GM23248 (cell line): ENCODE results near the gene PJA1. TPM values are rescaled to one million over a fixed set of nuclear protein-coding genes. Genes with fewer than 3 reads are reported as not detected.

Experiments used
- DNase-seq: peaks from one replicate; pipeline ENCODE4 v3.0.0-alpha.2; 2015
- H2AFZ ChIP-seq: fragments of 200-600 bp; sonication (generic); 2 replicates; pipeline ENCODE4 v1.6.1; 2016; ENCODE audit warnings: antibody characterized with exemption
- H3F3A ChIP-seq: fragments of 200-600 bp; sonication (generic); 2 replicates; pipeline ENCODE4 v1.6.1; 2016; ENCODE audit warnings: mild to moderate bottlenecking, antibody characterized with exemption, mixed run types; ENCODE audit not compliant: insufficient read depth
- H3K27ac ChIP-seq: fragments of 200-600 bp; sonication (generic); 2 replicates; pipeline ENCODE4 v1.5.1; 2016; ENCODE audit warnings: mild to moderate bottlenecking
- H3K27me3 ChIP-seq: fragments of 200-600 bp; sonication (generic); replicated peaks from 2 replicates; pipeline ENCODE4 v1.6.1; 2016; ENCODE audit warnings: mild to moderate bottlenecking; ENCODE audit not compliant: insufficient read depth
- H3K36me3 ChIP-seq: fragments of 200-600 bp; sonication (generic); 2 replicates; pipeline ENCODE4 v1.6.1; 2016; ENCODE audit warnings: low read depth, mild to moderate bottlenecking
- H3K4me1 ChIP-seq: fragments of 200-600 bp; sonication (generic); 2 replicates; pipeline ENCODE4 v1.6.1; 2016; ENCODE audit warnings: mild to moderate bottlenecking; ENCODE audit not compliant: insufficient read depth
- H3K4me2 ChIP-seq: fragments of 200-600 bp; sonication (generic); one replicate; pipeline ENCODE4 v1.6.1; 2016; ENCODE audit warnings: mild to moderate bottlenecking; ENCODE audit not compliant: unreplicated experiment
- H3K4me3 ChIP-seq: fragments of 200-600 bp; sonication (generic); 2 replicates; pipeline ENCODE4 v1.5.1; 2016; ENCODE audit warnings: mild to moderate bottlenecking
- H3K79me2 ChIP-seq: fragments of 200-600 bp; sonication (generic); 2 replicates; pipeline ENCODE4 v1.6.1; 2016; ENCODE audit warnings: mild to moderate bottlenecking; ENCODE audit not compliant: insufficient read depth
- H3K9ac ChIP-seq: fragments of 200-600 bp; sonication (generic); 2 replicates; pipeline ENCODE4 v1.6.1; 2016; ENCODE audit warnings: mild to moderate bottlenecking
- H3K9me2 ChIP-seq: fragments of 200-600 bp; sonication (generic); 2 replicates; pipeline ENCODE4 v1.6.1; 2016; ENCODE audit warnings: mixed run types, mild to moderate bottlenecking, moderate library complexity; ENCODE audit not compliant: insufficient read depth
- H3K9me3 ChIP-seq: fragments of 200-600 bp; sonication (generic); one replicate; pipeline ENCODE4 v1.6.1; 2017; ENCODE audit warnings: low read depth
- H4K20me1 ChIP-seq: fragments of 200-600 bp; sonication (generic); 2 replicates; pipeline ENCODE4 v1.6.0; 2016; ENCODE audit not compliant: insufficient read depth
- EZH2 ChIP-seq: fragments of 200-600 bp; sonication (generic); IDR thresholded peaks from 2 replicates; pipeline ENCODE4 v1.6.1; 2018; ENCODE audit warnings: antibody characterized with exemption, mild to moderate bottlenecking; ENCODE audit not compliant: insufficient read depth, poor library complexity, severe bottlenecking
- EZH2phosphoT487 ChIP-seq: fragments of 200-600 bp; sonication (generic); IDR thresholded peaks from 2 replicates; pipeline ENCODE4 v1.6.1; 2018; ENCODE audit warnings: antibody characterized with exemption, moderate library complexity, mild to moderate bottlenecking, low read depth; ENCODE audit not compliant: insufficient read depth
- WGBS, 2 experiments: methylation state at CpG; one replicate each; pipeline ENCODE4 v1.1.6; 2015 to 2017; ENCODE audit warnings: low lambda C conversion rate in 2 of 2, low coverage in 1 of 2; ENCODE audit errors: missing lambda C conversion rate in 2 of 2; 5-methylcytosine and 5-hydroxymethylcytosine counted together
- in situ Hi-C: fragments of 300-500 bp; cut with MboI; formaldehyde crosslinking; loops from 2 replicates; pipeline ENCODE4 v1.15.0; 2020
- polyA plus RNA-seq: library from polyadenylated mRNA; unstranded; fragments of >200 nt; fragmentation: Nextera tagmentation; extraction: Ambion mirVana; gene quantifications from 2 replicates; pipeline ENCODE4 v1.2.1, GENCODE V29; 2016
- total RNA-seq: library from RNA; depleted of rRNA; stranded (reverse); fragments of >200 nt; shearing (Covaris generic); gene quantifications from 2 replicates; pipeline ENCODE4 v1.2.3, GENCODE V29; 2014

The PJA1 gene
- total and polyA plus RNA-seq, 2 experiments from 2014 or later = 26.6 to 32.7 TPM

- no peak overlapping the region for H2AFZ ChIP-seq
- no peak overlapping the region for H3K9ac ChIP-seq
- no peaks in the 10 kb centered on the region for H3K9me2 ChIP-seq
- H3K27me3 ChIP-seq = no peaks in the 10 kb centered on the region
- H3F3A ChIP-seq = no peaks in the 10 kb centered on the region
- in situ Hi-C loops = no loop called here
- H3K79me2 ChIP-seq = no peaks in the 10 kb centered on the region
- H3K27ac ChIP-seq = no peak overlapping the region
- no peak overlapping the region for H3K4me2 ChIP-seq
- no peak overlapping the region for H3K4me3 ChIP-seq
- no peaks in the 10 kb centered on the region for H3K9me3 ChIP-seq
- no peaks in the 10 kb centered on the region for H3K4me1 ChIP-seq
- H3K36me3 ChIP-seq = no peaks in the 10 kb centered on the region
- no peaks in the 10 kb centered on the region for H4K20me1 ChIP-seq
- no peak for TF ChIP-seq EZH2phosphoT487
- DNase-seq = no peak
- WGBS, 2 experiments = 14 to 48% methylated on average over 3 to 6 of the region's 8 CpGs
These were observed 12.1 kb downstream of the PJA1 start for GRCh38 chrX:69153060-69153730.

GRCh38 chrX:69152417-69152841 is 12.8 kb downstream of the PJA1 start:
- Histone ChIP-seq H2AFZ (no peak overlapping the region), H3K27ac (no peak overlapping the region), H3K27me3 (no peaks in the 10 kb centered on the region), H3K79me2 (no peaks in the 10 kb centered on the region), H3K36me3 (no peaks in the 10 kb centered on the region), H3K9me3 (no peaks in the 10 kb centered on the region), H3K9me2 (no peaks in the 10 kb centered on the region), H3K4me1 (no peaks in the 10 kb centered on the region), H4K20me1 (no peaks in the 10 kb centered on the region), H3K4me3 (no peak overlapping the region), H3K9ac (no peak overlapping the region), H3K4me2 (no peak overlapping the region), H3F3A (no peaks in the 10 kb centered on the region)
- peak; percentile 43 for DNase-seq
- TF ChIP-seq EZH2 (no peak), EZH2phosphoT487 (no peak)
- in situ Hi-C loops = no loop called here
- 80 to 83% methylated on average over 1 of the region's 1 CpG for WGBS, 2 experiments

GRCh38 chrX:69151866-69152284 is 13.4 kb downstream of the PJA1 start:
- H3K27ac ChIP-seq = no peak overlapping the region
- no peaks in the 10 kb centered on the region for H3K9me3 ChIP-seq
- H3K4me3 ChIP-seq = no peak overlapping the region
- H3K4me1 ChIP-seq = no peaks in the 10 kb centered on the region
- H3K9me2 ChIP-seq = no peaks in the 10 kb centered on the region
- no peak for TF ChIP-seq EZH2phosphoT487
- TF ChIP-seq EZH2 = no peak
- DNase-seq = no peak
- in situ Hi-C loops = no loop called here
- 78 to 92% methylated on average over 2 of the region's 2 CpGs for WGBS, 2 experiments
- no peaks in the 10 kb centered on the region for H3K36me3 ChIP-seq
- no peaks in the 10 kb centered on the region for H4K20me1 ChIP-seq
- no peak overlapping the region for H3K4me2 ChIP-seq
- H3K9ac ChIP-seq = no peak overlapping the region
- no peaks in the 10 kb centered on the region for H3F3A ChIP-seq
- H2AFZ ChIP-seq = no peak overlapping the region
- H3K27me3 ChIP-seq = no peaks in the 10 kb centered on the region
- no peaks in the 10 kb centered on the region for H3K79me2 ChIP-seq

GRCh38 chrX:69150281-69150960 is 14.8 kb downstream of the PJA1 start:
- Histone ChIP-seq H3K9me3 (no peaks in the 10 kb centered on the region), H3K27ac (no peak overlapping the region), H3K9me2 (no peaks in the 10 kb centered on the region), H3K4me2 (no peak overlapping the region), H3K79me2 (no peaks in the 10 kb centered on the region), H3K4me3 (no peak overlapping the region), H3F3A (no peaks in the 10 kb centered on the region), H3K4me1 (no peaks in the 10 kb centered on the region), H3K36me3 (no peaks in the 10 kb centered on the region), H2AFZ (no peak overlapping the region), H3K27me3 (no peaks in the 10 kb centered on the region), H4K20me1 (no peaks in the 10 kb centered on the region), H3K9ac (no peak overlapping the region)
- in situ Hi-C loops = no loop called here
- 80 to 90% methylated on average over 3 to 11 of the region's 12 CpGs for WGBS, 2 experiments
- no peak for DNase-seq
- TF ChIP-seq EZH2phosphoT487 (no peak), EZH2 (no peak)
